Endodermal cell (in vitro differentiated cells): ENCODE measurements around the gene NCOA6. TPM values are rescaled to one million over a fixed set of nuclear protein-coding genes. Genes with fewer than 3 reads are reported as not detected.

Source experiments
- DNase-seq: peaks from one replicate; pipeline ENCODE4 v3.0.0-alpha.2; 2017
- H3K27ac ChIP-seq: 2 replicates; pipeline ENCODE4 v1.5.1; 2013; ENCODE audit warnings: mild to moderate bottlenecking, low read depth, low read length, moderate library complexity
- H3K27me3 ChIP-seq: 2 replicates; pipeline ENCODE4 v1.6.1; 2013; ENCODE audit warnings: mild to moderate bottlenecking, low read length, moderate library complexity; ENCODE audit not compliant: insufficient read depth, control insufficient read depth, poor library complexity, severe bottlenecking
- H3K36me3 ChIP-seq: 2 replicates; pipeline ENCODE4 v1.7.0; 2013; ENCODE audit warnings: mild to moderate bottlenecking, low read length, moderate library complexity; ENCODE audit not compliant: control insufficient read depth, insufficient read depth
- H3K4me1 ChIP-seq: one replicate; pipeline ENCODE4 v1.7.0; 2013; ENCODE audit warnings: low read length; ENCODE audit not compliant: control insufficient read depth, insufficient read depth
- H3K4me3 ChIP-seq: 2 replicates; pipeline ENCODE4 v1.5.1; 2013; ENCODE audit warnings: mild to moderate bottlenecking, low read length, moderate library complexity
- H3K9ac ChIP-seq: 2 replicates; pipeline ENCODE4 v1.6.1; 2013; ENCODE audit warnings: mild to moderate bottlenecking, low read length, moderate library complexity; ENCODE audit not compliant: poor library complexity, severe bottlenecking; ENCODE audit errors: extremely low read depth
- H3K9me3 ChIP-seq: 2 replicates; pipeline ENCODE4 v1.6.1; 2013; ENCODE audit warnings: mild to moderate bottlenecking, low read length, moderate library complexity; ENCODE audit not compliant: control insufficient read depth
- H3K27ac Mint-ChIP-seq: 2 replicates; pipeline ENCODE4 v1.8.0; 2020; ENCODE audit warnings: mixed read lengths
- H3K27me3 Mint-ChIP-seq: 2 replicates; pipeline ENCODE4 v1.8.0; 2021; ENCODE audit warnings: mild to moderate bottlenecking, mixed read lengths; ENCODE audit not compliant: insufficient read depth
- H3K36me3 Mint-ChIP-seq: 2 replicates; pipeline ENCODE4 v1.8.0; 2020; ENCODE audit warnings: low read depth, mixed read lengths
- H3K4me1 Mint-ChIP-seq: 2 replicates; pipeline ENCODE4 v1.8.0; 2020; ENCODE audit warnings: mixed read lengths
- H3K4me3 Mint-ChIP-seq: 2 replicates; pipeline ENCODE4 v1.8.0; 2020; ENCODE audit warnings: mild to moderate bottlenecking, moderate library complexity, mixed read lengths
- H3K9me3 Mint-ChIP-seq: 2 replicates; pipeline ENCODE4 v1.8.0; 2020; ENCODE audit warnings: mild to moderate bottlenecking, mixed read lengths
- CTCF ChIP-seq: fragments of 200-600 bp; sonication (generic); conservative IDR thresholded peaks from 2 replicates; pipeline ENCODE4 v1.5.0; 2021; ENCODE audit warnings: antibody characterized with exemption, mild to moderate bottlenecking
- WGBS, 2 experiments: methylation state at CpG; one replicate each; pipeline versions ENCODE4 v1.1.5 to v1.1.7; 2013; ENCODE audit warnings: missing lambda C conversion rate in 2 of 2, mixed read lengths in 1 of 2; ENCODE audit not compliant: insufficient coverage in 1 of 2, insufficient read length in 1 of 2; 5-methylcytosine and 5-hydroxymethylcytosine counted together
- total RNA-seq, 2 donors: library from RNA; stranded (reverse); fragmentation: NEBNext Ultra II Directional in 1 of 2; extraction: Animal tissue kit (Norgen Biotek cat#: 25700) in 1 of 2; gene quantifications; 2 replicates in 1 of 2; 3 replicates in 1 of 2; pipeline ENCODE4 v1.2.1, GENCODE V29; 2021

NCOA6 gene
- total RNA-seq, 2 donors from 2014 or later = 27.1 to 37.4 TPM

GRCh38 chr20:34834459-34834893, 9.0 kb upstream of the NCOA6 start:
- no peaks in the 10 kb centered on the region for H3K4me1 Mint-ChIP-seq
- H3K36me3 ChIP-seq = no peaks in the 10 kb centered on the region
- peaks cover 19% of the 10 kb centered on the region for H3K27me3 Mint-ChIP-seq
- no peak overlapping the region for H3K4me3 ChIP-seq
- no peak overlapping the region for H3K9ac ChIP-seq
- peak; percentile 66 for TF ChIP-seq CTCF
- no peak overlapping the region for H3K4me3 Mint-ChIP-seq
- H3K27me3 ChIP-seq = peaks cover 16% of the 10 kb centered on the region
- DNase-seq = no peak
- H3K9me3 ChIP-seq = peaks cover 8% of the 10 kb centered on the region
- no peaks in the 10 kb centered on the region for H3K36me3 Mint-ChIP-seq
- H3K27ac ChIP-seq = no peak overlapping the region
- H3K9me3 Mint-ChIP-seq = peaks cover 19% of the 10 kb centered on the region
- no peaks in the 10 kb centered on the region for H3K4me1 ChIP-seq
- WGBS, 2 experiments = 76 to 88% methylated on average over 4 to 6 of the region's 6 CpGs
- no peak overlapping the region for H3K27ac Mint-ChIP-seq

DNA sequence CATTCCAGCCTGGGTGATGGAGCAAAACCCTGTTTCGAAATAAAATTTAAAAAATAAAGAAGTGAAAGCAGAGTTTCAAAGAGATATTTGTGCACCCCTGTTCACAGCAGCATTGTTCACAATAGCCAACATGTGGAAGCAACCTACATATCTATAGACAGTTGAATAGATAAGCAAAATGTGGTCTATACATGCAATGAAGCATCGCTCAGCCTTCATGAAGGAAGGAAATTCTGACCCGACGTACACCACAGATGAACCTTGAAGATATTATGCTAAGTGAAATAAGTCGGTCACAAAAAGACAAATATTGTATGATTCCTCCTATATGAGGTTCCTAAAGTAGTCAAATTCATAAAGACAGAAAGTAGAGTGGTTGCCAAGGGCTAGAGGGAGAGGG, 6.5 kb upstream of the NCOA6 start:
- 82 to 87% methylated on average over 5 of the region's 5 CpGs for WGBS, 2 experiments
- peaks cover 16% of the 10 kb centered on the region for H3K27me3 ChIP-seq
- H3K9me3 ChIP-seq = peaks cover 8% of the 10 kb centered on the region
- Mint-ChIP-seq H3K4me1 (no peaks in the 10 kb centered on the region), H3K27me3 (peaks cover 21% of the 10 kb centered on the region), H3K36me3 (no peaks in the 10 kb centered on the region), H3K9me3 (peaks cover 19% of the 10 kb centered on the region), H3K4me3 (no peak overlapping the region), H3K27ac (no peak overlapping the region)
- H3K36me3 ChIP-seq = no peaks in the 10 kb centered on the region
- no peak overlapping the region for H3K4me3 ChIP-seq
- TF ChIP-seq CTCF = no peak
- H3K9ac ChIP-seq = no peak overlapping the region
- no peak for DNase-seq
- no peak overlapping the region for H3K27ac ChIP-seq
- no peaks in the 10 kb centered on the region for H3K4me1 ChIP-seq

DNA sequence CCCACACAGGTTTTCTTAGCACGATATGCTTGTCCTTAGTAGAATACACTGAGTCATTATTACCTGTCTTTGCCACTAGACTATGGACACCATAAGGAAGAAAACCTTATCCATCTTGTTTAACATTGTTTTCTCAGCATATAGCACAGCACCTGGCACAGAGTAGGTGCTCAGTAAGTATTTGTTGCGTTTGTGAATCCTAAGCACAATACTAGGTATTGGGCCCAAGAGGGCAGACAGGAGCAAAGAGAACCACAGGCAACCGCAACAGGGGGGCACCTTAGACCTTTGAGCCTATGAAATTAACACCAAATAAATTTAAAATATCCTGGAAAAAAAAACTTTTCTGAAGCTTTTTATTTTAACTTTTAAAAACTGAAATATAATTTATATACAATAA, 3.7 kb upstream of the NCOA6 start:
- H3K4me1 Mint-ChIP-seq = peaks cover 6% of the 10 kb centered on the region
- no peak overlapping the region for H3K9ac ChIP-seq
- H3K36me3 Mint-ChIP-seq = no peaks in the 10 kb centered on the region
- H3K27ac Mint-ChIP-seq = no peak overlapping the region
- TF ChIP-seq CTCF = peak; percentile 60
- H3K27me3 ChIP-seq = peaks cover 16% of the 10 kb centered on the region
- no peaks in the 10 kb centered on the region for H3K36me3 ChIP-seq
- no peak overlapping the region for H3K4me3 ChIP-seq
- H3K4me3 Mint-ChIP-seq = no peak overlapping the region
- no peaks in the 10 kb centered on the region for H3K9me3 Mint-ChIP-seq
- no peaks in the 10 kb centered on the region for H3K9me3 ChIP-seq
- H3K4me1 ChIP-seq = no peaks in the 10 kb centered on the region
- peaks cover 18% of the 10 kb centered on the region for H3K27me3 Mint-ChIP-seq
- no peak for DNase-seq
- no peak overlapping the region for H3K27ac ChIP-seq
- 82 to 100% methylated on average over 2 to 3 of the region's 3 CpGs for WGBS, 2 experiments
